ENCODE measurements around the gene NOS3.
"Not testable (repeated sequence)": the region's sequence is repeated elsewhere in the genome, so short reads cannot be mapped to it uniquely, and the experiment has no call there.

Gene NOS3

DNA sequence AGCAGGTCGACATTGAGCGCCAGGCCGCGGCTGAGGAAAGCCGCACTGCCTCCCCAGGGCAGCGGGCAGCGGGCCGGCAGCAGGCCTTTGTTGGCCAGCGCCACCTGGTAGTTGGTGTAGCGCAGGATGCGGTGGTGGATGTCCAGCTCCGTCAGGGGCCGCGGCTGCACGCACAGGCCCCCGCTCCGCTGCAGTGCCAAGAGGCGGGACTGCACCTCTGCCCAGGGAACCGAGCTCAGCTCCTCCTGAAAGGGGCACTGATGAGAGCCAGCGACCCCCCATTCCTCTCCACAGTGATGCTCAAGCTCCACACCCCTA lies 28.3 kb downstream of the NOS3 start:
- no peak for DNase-seq

DNA sequence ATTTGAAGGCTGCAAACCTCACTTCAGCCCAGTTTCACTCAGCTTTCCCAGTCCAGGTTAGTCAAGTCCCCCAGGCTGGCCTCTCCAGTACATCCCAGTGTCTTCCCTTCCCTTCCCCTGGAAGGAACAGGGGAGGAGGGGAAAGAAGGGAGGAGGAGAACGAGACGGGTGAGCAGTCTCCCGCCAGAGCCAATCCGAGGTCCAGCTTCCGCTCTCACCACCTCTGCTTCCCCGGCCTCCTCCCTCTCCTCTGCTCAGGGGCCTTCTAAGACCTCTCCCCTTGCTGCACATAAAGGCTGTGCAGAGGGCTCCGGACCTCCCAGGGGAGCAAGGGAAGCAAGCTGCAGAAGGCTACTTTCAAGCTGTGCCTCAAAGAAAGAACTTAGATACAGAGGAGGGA lies 29.4 kb downstream of the NOS3 start:
- DNase-seq: no peak

DNA sequence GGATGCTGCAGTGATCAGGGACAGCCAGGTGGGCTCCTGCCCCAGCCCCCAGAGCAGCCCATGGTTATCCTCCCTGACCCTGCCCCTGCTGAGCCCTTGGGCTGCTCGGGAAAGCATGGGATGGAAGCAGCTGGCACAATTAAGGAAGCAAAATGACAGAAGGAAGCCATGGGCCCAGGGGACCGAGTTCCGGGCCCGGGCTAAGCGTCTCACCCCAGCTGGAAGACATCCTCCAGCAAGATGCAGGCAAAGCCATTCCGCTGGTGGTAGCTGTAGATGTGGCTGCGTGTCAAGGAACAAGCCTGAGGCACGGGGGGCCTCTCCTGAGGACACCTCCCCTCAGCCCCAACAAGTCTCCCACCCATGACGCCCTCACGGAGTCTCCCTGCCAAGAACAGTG lies 32.4 kb downstream of the NOS3 start:
- DNase-seq: no peak

DNA sequence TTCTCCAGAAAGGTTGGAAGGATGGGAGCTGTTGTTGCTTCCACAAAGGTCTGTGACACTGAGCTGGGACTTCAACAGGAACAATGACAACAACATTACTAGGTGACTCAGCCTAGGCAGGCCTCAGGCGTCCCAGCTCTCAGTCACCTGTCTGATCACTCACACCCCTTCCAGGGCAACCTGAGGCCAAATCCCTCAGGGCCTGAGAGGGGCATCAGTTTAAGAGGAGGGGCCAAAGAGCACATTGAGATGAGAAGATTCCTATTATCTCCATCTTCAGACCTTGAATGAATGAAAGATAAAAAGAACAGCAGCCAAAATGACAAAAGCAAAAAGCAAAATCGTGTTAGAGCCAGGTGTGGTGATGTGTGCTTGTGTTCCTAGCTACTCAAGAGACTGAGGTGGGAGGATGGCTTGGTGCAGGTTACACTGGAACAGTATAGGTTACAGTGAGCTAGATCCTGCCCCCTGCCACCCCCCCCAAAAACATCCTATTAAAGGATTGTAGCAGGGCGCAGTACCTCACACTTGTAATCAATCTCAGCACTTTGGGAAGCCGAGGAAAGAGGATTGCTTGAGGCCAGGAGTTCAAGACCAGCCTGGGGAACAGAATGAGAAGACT lies 33.7 kb downstream of the NOS3 start, which contains the start of gene ATG9B:
Gene ATG9B, minus strand, starts transcription at position 60 of the 622 bp plus-strand sequence. CDS start 71 bp downstream, outside the sequence.
- DNase-seq: no peak

DNA sequence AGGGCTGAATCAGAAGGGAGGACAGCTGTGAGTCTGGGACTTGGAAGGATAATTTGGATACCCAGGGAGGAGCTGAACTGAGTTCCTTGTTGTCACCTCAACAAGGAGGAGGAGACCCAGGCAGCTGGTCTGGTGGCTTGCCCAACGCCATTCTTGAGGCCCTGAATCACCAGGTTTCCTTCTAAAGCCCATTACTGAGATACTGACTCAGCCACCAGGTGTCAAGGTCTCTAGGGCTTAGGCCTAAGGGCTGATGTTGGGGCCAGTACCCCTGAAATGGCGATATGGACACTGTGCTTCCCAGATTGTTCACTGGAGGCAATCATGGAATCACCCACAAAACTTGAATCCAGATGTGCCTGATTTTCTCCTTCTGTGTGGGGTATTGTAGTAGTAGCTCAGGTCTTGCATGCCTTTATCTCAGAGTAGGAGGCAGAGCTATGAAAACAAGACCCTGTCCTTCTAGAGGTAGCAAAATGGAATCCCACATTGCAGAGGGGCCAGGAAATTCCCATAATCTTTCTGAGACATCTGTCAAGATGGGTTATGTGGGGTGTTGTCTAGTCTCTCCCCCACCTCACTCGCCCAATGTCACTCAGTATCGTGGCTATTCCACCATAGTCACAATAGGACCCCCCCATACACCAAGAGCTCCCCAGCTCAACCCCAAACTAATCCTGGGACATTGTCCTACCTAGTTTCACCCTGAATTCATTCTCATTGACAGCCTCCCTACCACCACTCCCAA lies 35.3 kb downstream of the NOS3 start:
- peak; percentile 30 for DNase-seq

DNA sequence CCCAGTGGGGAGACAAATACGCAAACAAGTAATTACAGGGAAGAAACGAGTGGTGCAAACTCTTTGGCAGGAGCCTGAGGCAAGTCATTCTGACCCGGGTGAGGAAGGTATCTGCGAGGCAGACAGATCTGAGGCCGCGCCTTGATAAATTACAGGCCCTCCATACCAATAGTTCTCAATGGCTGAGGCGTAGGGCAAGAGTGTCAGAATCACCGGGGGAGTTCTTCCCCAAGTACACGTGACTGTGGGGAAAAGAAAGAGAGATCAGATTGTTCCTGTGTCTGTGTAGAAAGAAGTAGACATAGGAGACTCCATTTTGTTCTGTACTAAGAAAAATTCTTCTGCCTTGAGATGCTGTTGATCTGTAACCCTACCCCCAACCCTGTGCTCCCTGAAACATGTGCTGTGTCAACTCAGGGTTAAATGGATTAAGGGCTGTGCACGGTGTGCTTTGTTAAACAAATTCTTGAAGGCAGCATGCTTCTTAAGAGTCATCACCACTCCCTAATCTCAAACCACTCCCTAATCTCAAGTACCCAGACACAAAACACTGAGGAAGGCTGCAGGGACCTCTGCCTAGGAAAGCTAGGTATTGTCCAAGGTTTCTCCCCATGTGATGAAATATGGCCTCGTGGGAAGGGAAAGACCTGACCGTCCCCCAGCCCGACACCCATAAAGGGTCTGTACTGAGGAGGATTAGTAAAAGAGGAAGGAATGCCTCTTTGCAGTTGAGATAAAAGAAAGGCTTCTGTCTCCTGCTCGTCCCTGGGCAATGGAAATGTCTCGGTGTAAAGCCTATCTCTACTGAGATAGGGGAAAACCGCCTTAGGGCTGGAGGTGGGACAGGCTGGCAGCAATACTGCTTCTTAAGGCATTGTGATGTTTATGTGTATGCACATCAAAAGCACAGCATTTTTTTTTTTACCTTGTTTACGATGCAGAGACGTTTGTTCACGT lies 36.2 kb downstream of the NOS3 start:
- not testable (repeated sequence) for DNase-seq

DNA sequence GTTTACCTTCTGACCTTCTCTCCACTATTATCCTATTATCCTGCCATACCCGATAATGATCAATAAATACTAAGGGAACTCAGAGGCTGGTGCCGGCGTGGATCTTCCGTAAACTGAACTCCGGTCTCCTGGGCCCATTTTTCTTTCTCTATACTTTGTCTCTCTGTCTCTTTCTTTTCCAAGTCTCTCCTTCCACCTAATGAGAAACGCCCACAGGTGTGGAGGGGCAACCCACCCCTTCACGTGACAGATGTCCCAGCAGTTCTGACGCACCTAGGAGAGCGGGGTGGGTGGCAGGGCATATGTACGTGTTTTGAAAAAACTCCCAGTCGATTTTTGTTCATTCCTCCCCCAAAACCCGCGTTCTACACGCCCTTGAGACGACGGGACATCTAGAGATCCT lies 36.9 kb downstream of the NOS3 start:
- DNase-seq: not testable (repeated sequence)

DNA sequence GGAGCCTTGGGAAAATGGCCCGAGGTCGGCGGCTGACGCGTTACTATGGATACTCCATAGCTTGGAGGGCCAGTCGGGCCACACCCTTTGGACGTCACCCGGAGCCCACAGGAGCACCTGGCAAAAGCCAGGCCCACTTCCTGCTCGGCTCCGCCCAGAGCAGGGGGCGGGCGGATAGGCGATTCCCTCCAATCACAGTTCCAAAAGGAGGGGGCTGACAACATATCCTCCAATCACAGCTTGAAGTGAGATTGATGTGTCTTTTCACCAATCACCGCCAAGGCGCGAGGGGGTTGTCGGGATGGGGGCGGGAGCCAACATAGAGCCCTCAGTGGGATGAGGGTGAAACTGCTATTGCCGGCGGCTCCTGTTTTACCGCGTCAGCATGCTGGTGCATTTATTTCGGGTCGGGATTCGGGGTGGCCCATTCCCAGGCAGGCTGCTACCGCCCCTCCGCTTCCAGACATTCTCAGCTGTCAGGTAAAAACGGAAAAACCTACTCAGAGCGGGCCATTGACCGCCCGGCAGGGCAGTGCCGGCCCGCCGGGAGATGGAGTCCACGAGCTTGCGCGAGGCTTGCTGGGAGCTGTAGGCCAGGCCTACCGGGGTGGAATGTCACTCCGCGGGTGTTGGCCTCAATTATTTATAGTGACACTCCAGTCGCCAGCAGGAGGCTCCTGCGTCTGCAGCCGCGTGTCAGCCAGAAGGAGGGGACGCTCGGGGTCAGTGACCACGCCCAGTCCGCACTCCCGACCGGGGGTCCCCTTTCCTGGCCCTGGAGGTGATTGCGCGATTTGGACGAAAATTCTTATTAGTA lies 37.5 kb downstream of the NOS3 start, which contains the start of gene ABCB8:
Gene ABCB8, plus strand, starts transcription at position 320 of the 817 bp plus-strand sequence. Its CDS starts 66 bp downstream, at position 386.
- DNase-seq: peak; percentile 99

DNA sequence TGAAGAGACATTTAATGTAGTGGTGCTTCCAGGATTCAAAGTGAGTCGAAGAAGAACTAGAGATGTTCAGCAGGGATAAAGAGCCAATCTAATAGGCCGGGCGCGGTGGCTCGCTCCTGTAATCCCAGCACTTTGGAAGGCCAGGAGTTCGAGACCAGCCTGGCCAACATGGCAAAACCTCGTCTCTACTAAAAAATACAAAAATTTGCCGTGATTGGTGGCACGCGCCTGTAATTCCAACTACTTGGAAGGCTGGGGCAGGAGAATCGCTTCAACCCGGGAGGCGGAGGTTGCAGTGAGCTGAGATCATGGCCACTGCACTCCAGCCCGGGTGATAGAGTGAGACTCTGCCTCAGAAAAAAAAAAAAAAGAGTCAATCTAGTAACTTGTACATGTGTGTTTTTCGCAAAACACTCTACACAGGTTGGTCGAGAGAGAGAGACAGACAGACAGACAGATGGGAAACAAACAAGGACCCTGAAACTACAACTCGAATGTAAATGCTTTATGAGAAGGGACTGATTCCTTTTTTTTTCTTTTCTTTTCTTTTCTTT lies 38.2 kb downstream of the NOS3 start:
- DNase-seq: no peak

DNA sequence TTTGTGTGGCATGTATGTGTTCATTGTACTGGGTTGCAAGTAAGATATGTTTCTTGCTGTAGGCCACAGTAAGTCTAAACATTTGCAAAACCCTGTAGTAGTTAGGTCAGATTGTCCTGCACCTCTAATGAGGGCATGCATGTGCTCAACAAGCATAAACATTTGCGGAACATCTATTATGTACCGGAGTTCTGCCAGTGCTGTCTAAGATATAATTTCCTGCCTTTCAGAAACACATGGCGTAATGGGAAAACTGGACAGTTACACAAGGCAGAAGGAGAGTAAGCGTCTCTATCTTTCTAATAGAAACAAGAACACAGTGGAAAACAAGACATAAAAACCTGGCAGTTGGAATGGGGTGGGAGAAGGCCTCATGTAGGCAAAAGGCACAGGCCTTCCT lies 40.2 kb downstream of the NOS3 start:
- no peak for DNase-seq

DNA sequence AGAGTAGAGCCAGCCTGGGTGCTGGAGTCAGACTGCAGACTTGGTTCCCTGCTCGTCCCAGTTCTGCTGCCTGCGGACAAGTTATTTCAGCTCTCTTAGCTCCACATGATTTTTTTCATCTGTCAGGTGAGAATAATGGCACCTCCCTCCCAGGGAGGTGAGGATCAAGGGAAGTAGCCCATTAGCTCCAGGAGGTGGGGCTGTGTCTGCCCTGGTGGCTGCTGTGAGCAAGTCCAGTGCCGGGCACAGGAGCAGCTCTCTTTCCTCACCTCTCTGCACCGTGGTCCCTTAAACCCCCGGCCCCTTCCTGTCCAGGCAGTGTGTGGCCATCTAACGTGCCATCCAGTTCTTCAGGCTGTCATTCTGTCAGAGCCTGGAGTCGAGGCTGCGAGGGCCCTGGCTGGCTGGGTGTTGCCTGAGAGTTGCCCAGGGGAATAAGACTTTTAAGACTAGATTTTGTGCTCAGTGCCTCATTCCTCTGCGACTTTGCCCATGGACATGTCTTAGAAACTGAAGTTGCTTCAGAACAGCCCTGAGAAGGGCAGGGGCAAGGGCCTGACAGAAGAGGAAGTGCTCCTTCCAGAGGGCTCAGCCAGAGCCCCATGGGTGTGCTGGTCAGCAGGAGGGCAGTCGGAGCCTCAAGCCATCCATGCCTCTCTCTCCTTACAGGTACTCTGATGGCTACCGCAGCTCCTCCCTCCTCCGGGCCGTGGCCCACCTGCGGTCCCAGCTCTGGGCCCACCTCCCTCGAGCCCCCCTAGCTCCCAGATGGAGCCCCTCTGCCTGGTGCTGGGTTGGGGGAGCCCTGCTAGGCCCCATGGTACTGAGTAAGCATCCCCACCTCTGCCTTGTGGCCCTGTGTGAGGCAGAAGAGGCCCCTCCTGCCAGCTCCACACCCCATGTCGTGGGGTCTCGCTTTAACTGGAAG lies 42.4 kb downstream of the NOS3 start:
- DNase-seq: no peak

DNA sequence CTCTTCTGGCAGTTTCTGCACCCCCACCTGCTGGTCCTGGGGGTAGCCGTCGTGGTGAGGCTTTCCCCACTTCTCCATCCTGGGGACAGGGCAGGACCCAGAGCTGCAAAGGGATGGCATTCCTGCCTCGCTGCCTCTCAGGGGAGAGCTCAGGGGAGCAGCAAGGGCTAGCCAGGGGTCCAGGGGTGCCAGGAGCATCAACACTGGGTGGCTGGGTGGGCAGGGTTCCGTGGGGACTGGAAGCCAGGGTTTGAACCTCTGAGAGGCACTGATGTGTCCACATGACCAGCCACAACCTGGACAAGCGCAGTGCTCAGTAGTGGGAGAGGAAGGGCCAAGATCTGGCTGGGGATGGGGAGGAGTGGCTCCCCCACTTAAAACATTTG lies 43.0 kb downstream of the NOS3 start:
- DNase-seq: no peak

DNA sequence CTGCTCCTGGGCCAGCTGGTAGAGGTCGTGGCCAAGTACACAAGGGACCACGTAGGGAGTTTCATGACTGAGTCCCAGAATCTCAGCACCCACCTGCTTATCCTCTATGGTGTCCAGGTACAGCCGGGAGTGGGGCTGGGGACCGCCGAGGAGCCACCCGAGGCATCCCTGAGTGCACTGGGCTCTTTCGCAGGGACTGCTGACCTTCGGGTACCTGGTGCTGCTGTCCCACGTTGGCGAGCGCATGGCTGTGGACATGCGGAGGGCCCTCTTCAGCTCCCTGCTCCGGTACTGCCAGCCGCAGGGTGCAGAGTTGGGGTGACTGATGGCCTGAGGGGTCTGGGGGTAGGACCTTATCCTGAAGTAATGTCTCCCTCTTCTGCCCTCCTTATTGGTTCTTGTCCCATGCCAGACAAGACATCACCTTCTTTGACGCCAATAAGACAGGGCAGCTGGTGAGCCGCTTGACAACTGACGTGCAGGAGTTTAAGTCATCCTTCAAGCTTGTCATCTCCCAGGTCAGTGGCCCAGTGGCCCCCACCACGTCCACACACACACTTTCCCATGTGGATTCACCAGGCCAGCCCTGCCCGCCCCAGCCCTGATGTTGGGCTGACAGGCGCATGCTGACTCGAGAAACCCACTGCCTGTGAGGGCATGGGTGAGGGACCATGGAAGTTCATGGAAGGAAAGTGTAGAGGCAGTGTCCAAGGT lies 43.7 kb downstream of the NOS3 start:
- DNase-seq: no peak

DNA sequence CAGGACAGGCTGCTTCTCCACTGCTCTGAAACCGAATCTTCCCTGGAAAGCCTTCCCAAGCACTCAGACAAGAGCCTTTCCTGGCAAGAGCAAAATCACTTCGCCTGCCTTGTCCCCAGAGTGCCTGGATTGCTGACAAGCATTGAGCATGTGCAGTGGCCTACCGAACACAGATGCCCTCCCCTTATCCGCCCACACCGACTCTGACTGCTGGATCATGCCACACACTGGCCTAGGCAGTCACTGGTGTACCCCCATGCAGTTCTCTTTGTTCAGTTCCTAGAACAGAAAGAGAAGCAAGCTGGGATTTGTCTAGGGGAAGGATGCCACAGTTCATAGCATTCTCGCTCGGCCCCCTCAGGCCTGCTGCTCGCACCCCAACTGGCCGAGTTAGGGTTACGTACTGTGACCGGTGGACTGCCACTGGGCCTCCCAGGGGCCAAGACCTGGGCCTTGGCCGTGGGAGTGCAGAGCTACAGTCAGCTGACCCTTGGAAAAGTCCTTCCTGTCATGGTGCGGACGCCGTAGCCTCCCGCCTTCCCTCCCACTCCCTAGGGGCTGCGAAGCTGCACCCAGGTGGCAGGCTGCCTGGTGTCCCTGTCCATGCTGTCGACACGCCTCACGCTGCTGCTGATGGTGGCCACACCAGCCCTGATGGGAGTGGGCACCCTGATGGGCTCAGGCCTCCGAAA lies 44.4 kb downstream of the NOS3 start:
- no peak for DNase-seq

DNA sequence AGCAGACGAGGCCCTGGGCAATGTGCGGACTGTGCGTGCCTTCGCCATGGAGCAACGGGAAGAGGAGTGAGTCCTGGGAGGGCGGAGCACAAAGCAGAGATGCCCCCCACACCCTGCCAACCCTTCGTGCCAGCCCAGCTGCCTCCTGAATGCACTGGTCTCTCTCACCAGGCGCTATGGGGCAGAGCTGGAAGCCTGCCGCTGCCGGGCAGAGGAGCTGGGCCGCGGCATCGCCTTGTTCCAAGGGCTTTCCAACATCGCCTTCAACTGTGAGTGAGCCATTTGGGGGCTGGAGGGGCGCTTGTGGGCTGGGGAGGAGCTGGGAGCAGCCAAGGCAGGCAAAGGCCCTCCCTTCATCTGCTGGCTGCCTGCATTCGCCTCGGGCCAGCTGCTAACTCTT lies 45.1 kb downstream of the NOS3 start:
- DNase-seq: no peak

DNA sequence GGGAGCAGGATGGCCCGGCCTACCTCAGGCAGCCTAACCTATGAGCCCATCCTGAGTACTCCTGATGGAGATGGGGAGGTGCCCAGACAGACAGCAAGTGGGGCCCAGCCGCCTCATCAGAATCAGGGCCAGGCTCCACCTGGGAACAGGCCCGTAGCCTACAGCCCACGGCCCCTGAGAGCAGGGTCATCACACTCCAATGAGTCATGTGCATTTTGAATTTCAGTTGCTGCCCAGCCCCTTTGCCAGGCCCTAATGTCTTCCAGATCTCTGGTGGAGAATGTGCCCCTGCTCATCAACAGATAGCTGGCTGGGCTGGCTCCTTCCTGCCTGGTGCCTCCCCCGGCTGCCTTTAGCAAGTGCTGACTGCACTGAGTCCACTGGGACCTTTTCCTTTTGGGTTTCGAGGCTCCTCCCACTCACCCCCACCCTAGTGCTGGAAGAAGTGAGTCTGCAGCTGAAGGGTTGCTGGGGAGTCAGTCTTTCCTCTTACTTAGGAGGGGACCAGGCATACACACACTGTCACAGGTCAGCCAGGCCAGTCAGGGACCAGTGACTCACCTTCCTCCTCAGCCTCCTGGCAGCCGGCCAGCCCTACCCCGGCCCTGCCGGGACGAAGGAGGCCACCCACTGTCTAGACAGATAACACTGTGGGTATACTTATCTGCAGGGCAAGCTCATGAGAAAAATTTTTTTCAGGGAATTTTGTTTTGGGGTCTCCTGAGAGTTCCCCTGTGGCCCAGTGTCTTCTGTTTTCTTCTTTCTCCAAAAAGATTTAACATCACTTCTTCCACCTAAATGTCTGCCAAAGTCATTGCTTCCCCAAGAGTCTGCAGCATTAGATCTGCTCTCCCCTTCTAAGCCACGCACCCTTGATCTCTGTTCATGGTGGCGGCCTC lies 48.4 kb downstream of the NOS3 start:
- DNase-seq: peak; percentile 95

DNA sequence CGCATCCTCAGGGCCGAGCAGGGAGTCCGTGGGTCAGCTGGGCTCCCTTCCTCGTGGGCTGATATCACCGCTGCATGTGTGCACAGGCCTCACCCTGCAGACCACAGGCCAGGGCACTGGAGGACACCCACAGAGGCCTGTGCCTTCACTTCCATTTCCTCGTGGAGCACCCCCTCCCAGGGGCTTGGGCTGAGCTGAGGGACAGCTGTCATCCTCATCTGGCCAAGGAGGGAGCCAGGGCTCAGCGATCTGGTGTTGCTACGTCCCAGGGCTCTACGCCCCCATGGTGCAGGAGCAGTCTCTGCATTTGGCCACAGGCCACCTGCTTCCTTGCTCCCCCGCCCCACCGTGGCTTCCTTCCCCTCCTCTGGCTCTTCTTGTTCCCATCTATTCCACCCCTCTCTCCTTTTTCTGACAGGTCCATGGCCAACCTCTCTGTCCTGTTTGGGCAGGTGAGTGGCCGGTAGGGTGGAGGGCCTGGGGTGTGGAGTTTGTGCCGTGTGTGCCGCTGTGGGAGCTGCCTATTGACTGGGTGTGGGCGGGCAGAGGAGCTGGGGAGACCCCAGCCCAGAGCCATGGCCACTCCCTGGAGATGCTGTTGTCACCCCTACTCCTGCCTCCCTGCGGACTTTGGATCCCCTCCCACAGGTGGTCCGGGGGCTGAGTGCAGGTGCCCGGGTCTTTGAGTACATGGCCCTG lies 49.2 kb downstream of the NOS3 start:
- DNase-seq: no peak

Measured in fibroblast of skin of right biceps (primary cell).